ENCODE measurements around the gene EIF2B2. TPM values are rescaled to one million over a fixed set of nuclear protein-coding genes. Genes with fewer than 3 reads are reported as not detected.

The EIF2B2 gene
- polyA plus RNA-seq, 1 of the 3 experiments (the other 2 are of a cell fraction), result 125 TPM

DNA sequence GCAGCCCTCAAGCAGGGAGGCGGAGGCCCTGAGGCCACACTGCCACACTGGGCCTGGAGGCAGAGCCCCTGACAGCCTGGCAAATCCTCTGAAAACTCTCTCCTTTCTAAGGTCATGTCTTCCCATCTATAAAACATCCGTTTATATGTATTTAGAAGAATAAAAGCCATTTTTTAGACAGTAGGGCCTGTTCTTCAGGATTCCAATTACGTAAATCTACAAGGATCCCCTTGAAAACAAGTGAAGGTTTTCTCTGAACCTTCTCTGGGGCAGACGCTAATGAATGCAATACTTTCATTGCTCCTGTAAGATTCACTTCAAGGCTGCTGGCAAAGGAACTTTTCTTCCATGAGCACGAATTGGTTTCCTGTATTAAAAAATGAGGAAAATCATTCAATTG lies 12.8 kb downstream of the EIF2B2 start:
- POLR2A ChIA-PET, result interaction anchor here (1.5 kb wide), 1 partner anchor 11 kb away, joined by 5 read pairs; no protein-coding TSS in a partner anchor
- TF ChIP-seq, protein P1, sequence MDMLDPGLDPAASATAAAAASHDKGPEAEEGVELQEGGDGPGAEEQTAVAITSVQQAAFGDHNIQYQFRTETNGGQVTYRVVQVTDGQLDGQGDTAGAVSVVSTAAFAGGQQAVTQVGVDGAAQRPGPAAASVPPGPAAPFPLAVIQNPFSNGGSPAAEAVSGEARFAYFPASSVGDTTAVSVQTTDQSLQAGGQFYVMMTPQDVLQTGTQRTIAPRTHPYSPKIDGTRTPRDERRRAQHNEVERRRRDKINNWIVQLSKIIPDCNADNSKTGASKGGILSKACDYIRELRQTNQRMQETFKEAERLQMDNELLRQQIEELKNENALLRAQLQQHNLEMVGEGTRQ (IDR thresholded peaks at IDR 0.05; ENCODE audit: borderline replicate concordance, low read depth, low read length), result no peak
- TF ChIP-seq, protein P2, sequence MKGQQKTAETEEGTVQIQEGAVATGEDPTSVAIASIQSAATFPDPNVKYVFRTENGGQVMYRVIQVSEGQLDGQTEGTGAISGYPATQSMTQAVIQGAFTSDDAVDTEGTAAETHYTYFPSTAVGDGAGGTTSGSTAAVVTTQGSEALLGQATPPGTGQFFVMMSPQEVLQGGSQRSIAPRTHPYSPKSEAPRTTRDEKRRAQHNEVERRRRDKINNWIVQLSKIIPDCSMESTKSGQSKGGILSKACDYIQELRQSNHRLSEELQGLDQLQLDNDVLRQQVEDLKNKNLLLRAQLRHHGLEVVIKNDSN (IDR thresholded peaks at IDR 0.05; ENCODE audit: borderline replicate concordance, low read depth), result no peak
- TF ChIP-seq CHD2 (IDR thresholded peaks at IDR 0.05; ENCODE audit: low read length, partially characterized antibody) (no peak), TAF1 (IDR thresholded peaks at IDR 0.05; ENCODE audit: borderline replicate concordance, low read depth, low read length) (no peak), EP300 (IDR thresholded peaks at IDR 0.05; ENCODE audit: borderline replicate concordance in 1 of 2, low read depth in 1 of 2, low read length in 1 of 2) (no peak), RFX5 (IDR thresholded peaks at IDR 0.05; ENCODE audit: low read length) (no peak), RXRA (IDR thresholded peaks at IDR 0.05; ENCODE audit: borderline replicate concordance, low read depth) (no peak), SMC3 (IDR thresholded peaks at IDR 0.05; ENCODE audit: low read depth, low read length) (no peak), JUND (IDR thresholded peaks at IDR 0.05) (no peak), EZH2phosphoT487 (IDR thresholded peaks at IDR 0.05; ENCODE audit: borderline replicate concordance, low read depth) (no peak), FOXM1 (IDR thresholded peaks at IDR 0.05; ENCODE audit: low read depth) (no peak), GABPA (IDR thresholded peaks at IDR 0.05; ENCODE audit: low read depth) (no peak)
- TF ChIP-seq, protein P3, sequence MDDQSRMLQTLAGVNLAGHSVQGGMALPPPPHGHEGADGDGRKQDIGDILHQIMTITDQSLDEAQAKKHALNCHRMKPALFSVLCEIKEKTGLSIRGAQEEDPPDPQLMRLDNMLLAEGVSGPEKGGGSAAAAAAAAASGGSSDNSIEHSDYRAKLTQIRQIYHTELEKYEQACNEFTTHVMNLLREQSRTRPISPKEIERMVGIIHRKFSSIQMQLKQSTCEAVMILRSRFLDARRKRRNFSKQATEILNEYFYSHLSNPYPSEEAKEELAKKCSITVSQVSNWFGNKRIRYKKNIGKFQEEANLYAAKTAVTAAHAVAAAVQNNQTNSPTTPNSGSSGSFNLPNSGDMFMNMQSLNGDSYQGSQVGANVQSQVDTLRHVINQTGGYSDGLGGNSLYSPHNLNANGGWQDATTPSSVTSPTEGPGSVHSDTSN (IDR thresholded peaks at IDR 0.05), result no peak
- TF ChIP-seq, protein P4, sequence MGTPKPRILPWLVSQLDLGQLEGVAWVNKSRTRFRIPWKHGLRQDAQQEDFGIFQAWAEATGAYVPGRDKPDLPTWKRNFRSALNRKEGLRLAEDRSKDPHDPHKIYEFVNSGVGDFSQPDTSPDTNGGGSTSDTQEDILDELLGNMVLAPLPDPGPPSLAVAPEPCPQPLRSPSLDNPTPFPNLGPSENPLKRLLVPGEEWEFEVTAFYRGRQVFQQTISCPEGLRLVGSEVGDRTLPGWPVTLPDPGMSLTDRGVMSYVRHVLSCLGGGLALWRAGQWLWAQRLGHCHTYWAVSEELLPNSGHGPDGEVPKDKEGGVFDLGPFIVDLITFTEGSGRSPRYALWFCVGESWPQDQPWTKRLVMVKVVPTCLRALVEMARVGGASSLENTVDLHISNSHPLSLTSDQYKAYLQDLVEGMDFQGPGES (IDR thresholded peaks at IDR 0.05; ENCODE audit: low read depth, low read length), result no peak
- Histone ChIP-seq H3K4me1 (ENCODE audit: control insufficient read depth in 1 of 2, insufficient read depth in 2 of 2, low read depth in 1 of 2, low read length in 1 of 2) (peaks cover 0 to 15% of the 10 kb centered on the region in 2 experiments; a peak in 2 of 4 replicates), H3K9me3 (no peaks in the 10 kb centered on the region), H3K4me3 (ENCODE audit: low read depth in 2 of 2, low read length in 1 of 2) (no peak overlapping the region), H3F3A (replicated peaks; ENCODE audit: insufficient read depth) (peaks cover 19% of the 10 kb centered on the region), H3K27ac (ENCODE audit: low read depth in 2 of 2, low read length in 1 of 2) (no peak overlapping the region), H2AFZ (ENCODE audit: low read depth) (no peak overlapping the region), H3K4me2 (no peak overlapping the region), H3K9ac (no peak overlapping the region), H4K20me1 (ENCODE audit: insufficient read depth) (no peaks in the 10 kb centered on the region), H3K79me2 (ENCODE audit: insufficient read depth) (no peaks in the 10 kb centered on the region), H3K36me3 (replicated peaks in 1 of 2; ENCODE audit: control insufficient read depth in 1 of 2, insufficient read depth in 2 of 2, low read length in 1 of 2) (peaks cover 25 to 61% of the 10 kb centered on the region in 2 experiments), H3K27me3 (ENCODE audit: insufficient read depth) (no peaks in the 10 kb centered on the region), H3K9me2 (no peaks in the 10 kb centered on the region)
- CTCF ChIA-PET, result interaction anchor here (1.0 to 1.2 kb wide), 3 partner anchors 9 to 109 kb away, joined by 3 to 4 read pairs (median 4); no protein-coding TSS in a partner anchor
- DNase-seq, result no peak
- 91% methylated on average over 5 of the region's 5 CpGs for WGBS (ENCODE audit: low lambda C conversion rate)

Data from SK-N-SH (cell line).